ENCODE measurements around the gene TIMM17A.

DNA sequence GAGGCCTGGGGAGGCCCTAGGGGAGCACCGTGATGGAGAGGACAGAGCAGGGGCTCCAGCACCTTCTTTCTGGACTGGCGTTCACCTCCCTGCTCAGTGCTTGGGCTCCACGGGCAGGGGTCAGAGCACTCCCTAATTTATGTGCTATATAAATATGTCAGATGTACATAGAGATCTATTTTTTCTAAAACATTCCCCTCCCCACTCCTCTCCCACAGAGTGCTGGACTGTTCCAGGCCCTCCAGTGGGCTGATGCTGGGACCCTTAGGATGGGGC, 60.3 kb downstream of the TIMM17A start:
- TF ChIP-seq CTCF (conservative IDR thresholded peaks at IDR 0.05 in 1 of 2, IDR thresholded peaks at IDR 0.05 in 1 of 2; ENCODE audit: low read depth in 1 of 2, low read length in 2 of 2) (no peak), EZH2 (IDR thresholded peaks at IDR 0.05; ENCODE audit: low read length, missing control alignments) (no peak)

Measured in fibroblast of lung (primary cell).